ENCODE data around the gene SLC37A1.

The SLC37A1 gene

GRCh38 chr21:42476388-42477331, 37.0 kb upstream of the SLC37A1 start:
- H3K4me3 Mint-ChIP-seq = no peak overlapping the region
- TF ChIP-seq CTCF (IDR thresholded peaks at IDR 0.05; ENCODE audit: unreplicated experiment in 3 of 3) = no peak
- no peak overlapping the region for H3K27ac Mint-ChIP-seq
- no peaks in the 10 kb centered on the region for H3K36me3 Mint-ChIP-seq (ENCODE audit: low read depth)
- peaks cover 17% of the 10 kb centered on the region for H3K4me1 Mint-ChIP-seq
- peaks cover 20% of the 10 kb centered on the region for H3K27me3 Mint-ChIP-seq (ENCODE audit: low read depth)
- H3K9me3 Mint-ChIP-seq = no peaks in the 10 kb centered on the region

- no peaks in the 10 kb centered on the region for H3K9me3 Mint-ChIP-seq
- peaks cover 20% of the 10 kb centered on the region for H3K27me3 Mint-ChIP-seq (ENCODE audit: low read depth)
- peaks cover 17% of the 10 kb centered on the region for H3K4me1 Mint-ChIP-seq
- H3K36me3 Mint-ChIP-seq (ENCODE audit: low read depth) = no peaks in the 10 kb centered on the region
- H3K4me3 Mint-ChIP-seq = no peak overlapping the region
- no peak overlapping the region for H3K27ac Mint-ChIP-seq
- no peak for TF ChIP-seq CTCF (IDR thresholded peaks at IDR 0.05; ENCODE audit: unreplicated experiment in 3 of 3)
Observed at GRCh38 chr21:42478504-42478903, 35.1 kb upstream of the SLC37A1 start.

- no peaks in the 10 kb centered on the region for H3K9me3 Mint-ChIP-seq
- TF ChIP-seq CTCF (IDR thresholded peaks at IDR 0.05; ENCODE audit: unreplicated experiment in 3 of 3) = no peak
- H3K27me3 Mint-ChIP-seq (ENCODE audit: low read depth) = peaks cover 13% of the 10 kb centered on the region
- H3K4me1 Mint-ChIP-seq = peaks cover 8% of the 10 kb centered on the region
- H3K36me3 Mint-ChIP-seq (ENCODE audit: low read depth) = no peaks in the 10 kb centered on the region
- H3K4me3 Mint-ChIP-seq = no peak overlapping the region
- peak overlapping the region in 1 of 3 experiments; percentile 10 for H3K27ac Mint-ChIP-seq
Observed at GRCh38 chr21:42479582-42479981, 34.1 kb upstream of the SLC37A1 start.

- TF ChIP-seq CTCF (IDR thresholded peaks at IDR 0.05; ENCODE audit: unreplicated experiment in 3 of 3) = no peak
- Mint-ChIP-seq H3K27ac (no peak overlapping the region), H3K9me3 (no peaks in the 10 kb centered on the region), H3K4me3 (no peak overlapping the region), H3K27me3 (ENCODE audit: low read depth) (peaks cover 17% of the 10 kb centered on the region), H3K4me1 (peaks cover 5% of the 10 kb centered on the region), H3K36me3 (ENCODE audit: low read depth) (no peaks in the 10 kb centered on the region)
Observed at GRCh38 chr21:42480736-42481135, 32.9 kb upstream of the SLC37A1 start.

- Mint-ChIP-seq H3K36me3 (ENCODE audit: low read depth) (no peaks in the 10 kb centered on the region), H3K4me1 (peaks cover 5% of the 10 kb centered on the region), H3K9me3 (no peaks in the 10 kb centered on the region), H3K27ac (no peak overlapping the region), H3K4me3 (no peak overlapping the region), H3K27me3 (ENCODE audit: low read depth) (peaks cover 18% of the 10 kb centered on the region)
- TF ChIP-seq CTCF (IDR thresholded peaks at IDR 0.05; ENCODE audit: unreplicated experiment in 3 of 3) = no peak
Observed at GRCh38 chr21:42481169-42481568, 32.5 kb upstream of the SLC37A1 start.

- no peak for TF ChIP-seq CTCF (IDR thresholded peaks at IDR 0.05; ENCODE audit: unreplicated experiment in 3 of 3)
- peaks cover 30% of the 10 kb centered on the region for H3K27me3 Mint-ChIP-seq (ENCODE audit: low read depth)
- H3K4me3 Mint-ChIP-seq = no peak overlapping the region
Observed at GRCh38 chr21:42484966-42485365, 28.7 kb upstream of the SLC37A1 start.

More at GRCh38 chr21:42484966-42485365, 28.7 kb upstream of the SLC37A1 start:
- no peaks in the 10 kb centered on the region for H3K36me3 Mint-ChIP-seq (ENCODE audit: low read depth)
- H3K4me1 Mint-ChIP-seq = no peaks in the 10 kb centered on the region
- H3K27ac Mint-ChIP-seq = no peak overlapping the region
- no peaks in the 10 kb centered on the region for H3K9me3 Mint-ChIP-seq
